Activated T-helper 1 cell treated with Interleukin-2 at 50 U/mL for 16 hours (primary cell): ENCODE measurements around the gene DNAH1.

Experiments used
- DNase-seq: peaks from one replicate; pipeline ENCODE4 v3.0.0-alpha.2; 2020; ENCODE audit warnings: low read depth

The DNAH1 gene

DNA sequence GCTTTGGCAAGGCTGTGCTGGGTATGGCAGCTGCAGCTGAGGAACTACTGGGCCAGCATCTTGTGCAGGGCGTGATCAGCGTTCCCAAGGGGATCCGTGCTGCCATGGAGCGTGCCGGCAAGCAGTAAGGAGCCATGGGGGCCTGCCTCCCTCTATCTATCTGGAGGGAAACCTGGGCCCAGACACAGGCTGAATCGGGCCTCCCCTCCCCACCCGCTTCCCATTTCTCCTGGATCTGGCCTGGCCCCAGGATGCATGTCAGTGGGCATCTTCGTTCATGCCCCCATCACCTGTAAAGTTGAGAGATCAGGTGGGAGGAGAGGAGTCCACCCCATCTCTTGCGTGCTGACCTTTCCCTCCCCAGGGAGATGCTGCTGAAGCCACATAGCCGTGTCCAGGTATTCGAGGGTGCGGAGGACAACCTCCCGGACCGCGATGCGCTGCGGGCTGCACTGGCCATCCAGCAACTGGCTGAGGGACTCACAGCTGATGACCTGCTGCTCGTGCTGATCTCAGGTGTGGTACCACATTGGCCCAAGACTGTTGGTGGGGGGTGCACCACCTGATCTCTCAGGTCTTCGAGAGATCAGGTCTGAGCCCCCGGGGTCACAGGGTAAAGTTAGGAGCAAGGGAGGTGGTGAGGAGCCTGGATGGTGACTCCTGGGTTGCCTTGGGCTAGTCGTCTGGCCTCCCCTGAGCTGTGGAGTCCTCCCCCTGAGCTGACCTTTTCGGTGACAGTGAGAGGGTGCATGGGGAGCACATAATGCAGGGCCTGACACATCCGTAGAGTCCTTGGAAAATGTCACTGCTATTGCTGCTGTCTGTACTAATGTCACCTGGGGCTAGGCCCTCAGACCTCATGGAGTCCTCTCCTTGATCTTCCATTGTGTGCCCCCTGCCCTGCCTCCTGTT lies 25.3 kb upstream of the DNAH1 start:
- DNase-seq: no peak

- no peak for DNase-seq
These were observed 24.5 kb upstream of the DNAH1 start for GRCh38 chr3:52291508-52292181.

DNA sequence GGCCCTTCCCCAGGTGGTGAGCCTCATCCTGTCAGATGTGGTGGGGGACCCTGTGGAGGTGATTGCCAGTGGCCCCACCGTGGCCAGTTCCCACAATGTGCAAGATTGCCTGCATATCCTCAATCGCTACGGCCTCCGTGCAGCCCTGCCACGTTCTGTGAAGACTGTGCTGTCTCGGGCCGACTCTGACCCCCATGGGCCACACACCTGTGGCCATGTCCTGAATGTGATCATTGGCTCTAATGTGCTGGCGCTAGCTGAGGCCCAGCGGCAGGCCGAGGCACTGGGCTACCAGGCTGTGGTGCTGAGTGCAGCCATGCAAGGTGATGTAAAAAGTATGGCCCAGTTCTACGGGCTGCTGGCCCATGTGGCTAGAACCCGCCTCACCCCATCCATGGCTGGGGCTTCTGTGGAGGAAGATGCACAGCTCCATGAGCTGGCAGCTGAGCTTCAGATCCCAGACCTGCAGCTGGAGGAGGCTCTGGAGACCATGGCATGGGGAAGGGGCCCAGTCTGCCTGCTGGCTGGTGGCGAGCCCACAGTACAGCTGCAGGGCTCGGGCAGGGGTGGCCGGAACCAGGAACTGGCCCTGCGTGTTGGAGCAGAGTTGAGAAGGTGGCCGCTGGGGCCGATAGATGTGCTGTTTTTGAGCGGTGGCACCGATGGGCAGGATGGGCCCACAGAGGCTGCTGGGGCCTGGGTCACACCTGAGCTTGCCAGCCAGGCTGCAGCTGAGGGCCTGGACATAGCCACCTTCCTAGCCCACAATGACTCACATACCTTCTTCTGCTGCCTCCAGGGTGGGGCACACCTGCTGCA lies 23.7 kb upstream of the DNAH1 start:
- DNase-seq: no peak

- DNase-seq: no peak
These were observed 22.4 kb upstream of the DNAH1 start for GRCh38 chr3:52293491-52294319.

- DNase-seq: no peak
These were observed 21.6 kb upstream of the DNAH1 start for GRCh38 chr3:52294320-52295150.

DNA sequence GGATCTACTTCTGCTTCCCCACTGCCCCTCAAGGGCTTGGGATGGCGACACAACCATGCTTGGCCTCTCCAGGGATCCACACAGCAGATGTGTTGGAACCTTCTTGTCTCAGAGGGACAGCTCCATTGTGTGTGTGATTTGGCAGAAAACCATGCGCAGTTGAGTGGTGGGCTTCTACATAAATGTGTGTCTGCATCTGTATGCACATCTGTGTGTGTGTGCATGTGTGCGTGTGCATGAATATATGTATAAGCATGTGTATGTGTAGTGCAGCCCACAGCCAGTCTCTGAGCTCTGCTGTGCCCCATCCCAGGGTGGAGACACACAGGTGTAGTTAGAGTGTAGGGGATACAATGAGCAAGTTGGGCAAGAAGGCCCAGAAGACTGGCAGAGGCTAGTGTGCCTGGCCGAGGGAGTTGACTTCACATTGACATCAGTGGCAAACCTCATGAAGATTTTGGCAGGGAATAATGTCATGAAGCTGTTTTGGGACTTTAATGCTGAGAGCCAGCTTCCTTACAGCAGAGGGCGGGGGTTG lies 20.4 kb upstream of the DNAH1 start:
- DNase-seq: no peak

- no peak for DNase-seq
These were observed 18.6 kb upstream of the DNAH1 start for GRCh38 chr3:52297242-52298148.

- DNase-seq: no peak
These were observed 17.7 kb upstream of the DNAH1 start for GRCh38 chr3:52298149-52299098.

DNA sequence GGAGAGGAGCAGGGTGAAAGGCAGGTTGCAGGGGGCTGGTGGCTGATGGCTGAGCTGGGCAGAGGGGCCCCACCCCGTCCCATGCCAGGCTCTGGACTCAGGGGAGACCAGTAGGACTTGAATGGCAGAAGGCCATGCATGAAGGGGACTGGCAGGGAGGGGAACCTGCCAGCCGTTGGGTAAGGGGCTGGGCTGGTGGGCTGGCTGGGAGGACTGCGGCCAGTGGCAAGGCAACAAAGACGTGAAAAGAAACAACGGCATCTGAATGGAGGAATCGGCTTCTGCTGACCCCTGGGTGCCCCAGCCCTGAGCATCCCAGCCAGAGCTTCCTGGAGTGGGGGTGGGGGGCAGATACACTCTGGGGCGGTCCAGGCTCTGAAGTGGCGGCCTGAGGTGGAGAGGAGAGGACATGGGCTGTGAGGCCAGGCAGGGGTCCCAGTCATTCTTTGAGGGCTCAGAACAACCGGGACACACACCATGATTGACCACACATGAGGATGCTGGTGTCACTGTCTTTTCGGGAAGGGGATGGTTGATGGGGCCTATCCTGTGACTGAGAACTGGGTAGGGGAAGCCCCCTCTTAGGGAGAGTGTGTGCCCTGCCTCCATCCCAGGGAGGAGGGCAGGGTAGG lies 16.8 kb upstream of the DNAH1 start:
- DNase-seq: no peak

DNA sequence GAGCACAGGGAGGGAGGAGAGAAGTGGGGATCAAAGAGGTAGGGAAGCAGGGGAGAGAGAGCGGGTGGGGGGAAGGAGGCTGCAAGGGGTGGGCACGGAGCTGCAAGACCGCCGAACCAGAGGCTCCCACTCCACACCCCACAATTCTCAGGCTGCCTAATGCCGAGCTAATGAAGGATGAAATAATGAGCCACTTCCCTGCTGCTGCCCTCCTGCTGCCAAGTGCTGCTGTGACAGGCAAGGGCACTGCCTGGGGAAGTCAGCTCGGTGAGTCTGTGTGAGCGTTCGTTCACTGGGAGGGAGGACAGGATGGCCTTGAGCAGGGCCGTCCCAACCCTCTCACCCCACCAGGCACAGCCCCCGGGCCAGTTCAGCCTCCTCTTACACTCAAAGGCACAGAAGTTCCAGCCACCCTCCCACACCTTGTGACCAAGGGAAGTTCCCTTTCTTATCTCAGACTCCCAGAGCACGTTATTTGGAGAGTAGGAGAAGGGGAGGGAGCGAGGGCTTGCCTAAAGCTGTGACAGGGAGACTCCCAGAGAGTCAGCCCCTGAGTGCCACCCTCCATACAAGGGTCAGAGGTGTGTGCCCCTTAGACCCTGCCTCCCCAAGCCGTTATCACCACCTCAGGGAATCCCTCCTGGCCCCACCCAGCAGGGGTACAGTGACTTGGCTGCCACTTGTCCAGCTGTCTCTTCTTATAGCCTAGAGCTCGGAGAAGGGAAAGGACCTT lies 16.1 kb upstream of the DNAH1 start:
- no peak for DNase-seq

- DNase-seq: no peak
These were observed 13.5 kb upstream of the DNAH1 start for GRCh38 chr3:52302426-52303145.

- no peak for DNase-seq
These were observed 12.3 kb upstream of the DNAH1 start for GRCh38 chr3:52303811-52304210.

- no peak for DNase-seq
These were observed 10.2 kb upstream of the DNAH1 start for GRCh38 chr3:52305926-52306325.

GRCh38 chr3:52306978-52307377 lies 9.1 kb upstream of the DNAH1 start:
- DNase-seq: no peak

DNA sequence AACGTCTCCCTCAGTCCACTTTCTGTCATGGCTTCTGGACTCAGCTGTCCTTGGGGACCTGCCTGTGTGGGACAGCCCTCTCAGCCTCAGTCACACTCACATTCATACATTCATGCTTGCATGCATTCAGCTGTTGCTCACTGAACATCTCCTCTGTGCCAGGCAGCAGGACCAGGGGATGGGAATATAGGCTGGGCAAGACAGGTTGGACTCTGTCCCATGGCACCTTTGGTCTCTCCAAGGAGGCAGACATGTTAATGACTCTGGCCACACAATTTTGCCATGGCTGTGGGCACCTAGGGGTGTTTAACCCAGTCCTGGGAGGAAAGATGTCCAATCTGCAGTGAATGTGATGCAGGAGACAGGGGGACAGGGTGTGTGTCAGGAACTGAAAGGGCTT lies 7.8 kb upstream of the DNAH1 start:
- DNase-seq: no peak

GRCh38 chr3:52310861-52311575 lies 5.1 kb upstream of the DNAH1 start:
- DNase-seq: no peak
